WTC11 (cell line): ENCODE results near the gene KLHDC7A.

Source experiments
- MAX ChIP-seq: sonication (generic); formaldehyde crosslinking; IDR thresholded peaks from 2 replicates; pipeline ENCODE4 v1.8.0; 2022; ENCODE audit warnings: mild to moderate bottlenecking, missing genetic modification reagents
- NFATC4 ChIP-seq: fragments of 250-450 bp; sonication (Bioruptor Pico); IDR thresholded peaks from 2 replicates; pipeline ENCODE4 v1.9.0; 2021; ENCODE audit warnings: mild to moderate bottlenecking
- TCF7 ChIP-seq: sonication (generic); formaldehyde crosslinking; IDR thresholded peaks from 2 replicates; pipeline ENCODE4 v1.8.0; 2022; ENCODE audit warnings: mild to moderate bottlenecking, low read depth, missing genetic modification reagents, moderate library complexity

GRCh38 chr1:18508084-18508483 lies 27.4 kb downstream of the KLHDC7A start:
- no peak for TF ChIP-seq MAX (CRISPR knock-in tag)
- no peak for TF ChIP-seq TCF7
- TF ChIP-seq NFATC4 (CRISPR knock-in tag) = no peak
